ENCODE results near the gene TPGS1. TPM values are rescaled to one million over a fixed set of nuclear protein-coding genes. Genes with fewer than 3 reads are reported as not detected.

Gene TPGS1
- total and polyA plus RNA-seq, 2 of the 8 experiments (the other 6 are each of a cell fraction or from before 2014, with no cell fraction given) = 9.1 to 10.6 TPM

GRCh38 chr19:519449-519865 is 12.2 kb downstream of the TPGS1 start:
- H3K4me1 ChIP-seq (replicated peaks in 1 of 4; ENCODE audit: control insufficient read depth in 3 of 4, insufficient read depth in 4 of 4, low read length in 3 of 4) = no peaks in the 10 kb centered on the region
- no peak overlapping the region for H2BK20ac ChIP-seq (ENCODE audit: low read length)
- H4K5ac ChIP-seq (ENCODE audit: insufficient read length, low read depth, low read length) = no peak overlapping the region
- no peak overlapping the region for H3K14ac ChIP-seq (ENCODE audit: insufficient read length)
- no peak overlapping the region for H2BK12ac ChIP-seq (ENCODE audit: low read depth, low read length)
- DNase-seq (ENCODE audit: low read depth in 1 of 2, low spot score in 2 of 2) (no peak), FAIRE-seq (no peak)
- H3K9me3 ChIP-seq (ENCODE audit: insufficient read depth in 2 of 2, low read depth in 1 of 2, low read length in 1 of 2) = peaks cover 10 to 21% of the 10 kb centered on the region in 2 experiments; a peak in 2 of 4 replicates
- 0 out of 4 replicates have a peak overlapping the region, but pooled peaks of 1 of the 2 experiments have one; percentile 28 for H3K4me2 ChIP-seq (ENCODE audit: insufficient read depth in 1 of 2, low read depth in 2 of 2, low read length in 2 of 2)
- H2BK15ac ChIP-seq (ENCODE audit: low read length) = no peak overlapping the region
- peaks cover 0 to 7% (median 0%) of the 10 kb centered on the region in 4 experiments; a peak in 1 of 8 replicates for H3K36me3 ChIP-seq (ENCODE audit: control insufficient read depth in 2 of 4, insufficient read depth in 4 of 4, low read length in 3 of 4)
- no peak overlapping the region for H3K23ac ChIP-seq (ENCODE audit: insufficient read length)
- H2BK5ac ChIP-seq (ENCODE audit: low read depth, low read length) = no peak overlapping the region
- no peak overlapping the region for H2AK5ac ChIP-seq (ENCODE audit: low read depth, low read length)
- no peak overlapping the region for H4K91ac ChIP-seq (replicated peaks; ENCODE audit: insufficient read length, low read length)
- H2BK120ac ChIP-seq (replicated peaks; ENCODE audit: low read depth, low read length) = no peak overlapping the region
- H3K27ac ChIP-seq (ENCODE audit: low read depth, low read length) = no peak overlapping the region
- H2AFZ ChIP-seq (ENCODE audit: low read length) = no peak overlapping the region
- no peak overlapping the region for H3K9ac ChIP-seq (replicated peaks in 1 of 4; ENCODE audit: extremely low read depth in 1 of 4, low read depth in 3 of 4, low read length in 3 of 4)
- POLR2A ChIA-PET (ENCODE audit: partially characterized antibody) = interaction anchor here (0.8 to 5.7 kb wide), 3 partner anchors 8 to 39 kb away, joined by 3 to 36 read pairs (median 7); partner anchors contain the start of gene CDC34
- no peaks in the 10 kb centered on the region for H3K79me1 ChIP-seq (ENCODE audit: low read depth, low read length)
- H3K56ac ChIP-seq (replicated peaks; ENCODE audit: insufficient read length, low read depth, low read length) = no peak overlapping the region
- 98% methylated on average over 17 of the region's 45 CpGs; no CpG with 5 or more reads in 1 of the 2 experiments for WGBS, 2 experiments (ENCODE audit: extremely low coverage in 1 of 2, insufficient coverage in 1 of 2, insufficient read length in 1 of 2, insufficient replicate concordance in 2 of 2, low coverage in 1 of 2, low lambda C conversion rate in 2 of 2, missing lambda C conversion rate in 1 of 2)
- H4K8ac ChIP-seq (ENCODE audit: extremely low read depth, insufficient read depth, low read length) = no peak overlapping the region
- H4K20me1 ChIP-seq (replicated peaks in 1 of 2; ENCODE audit: control insufficient read depth in 1 of 2, insufficient read depth in 2 of 2, low read length in 2 of 2) = no peaks in the 10 kb centered on the region
- H3K4me3 ChIP-seq (ENCODE audit: extremely low read depth in 1 of 4, insufficient read depth in 2 of 4, low read depth in 3 of 4, low read length in 4 of 4) = no peak overlapping the region
- H3K4ac ChIP-seq (replicated peaks; ENCODE audit: insufficient read length, low read depth, low read length) = no peak overlapping the region
- 0 out of 7 replicates have a peak, but pooled peaks cover 0 to 5% (median 0%) of the 10 kb centered on the region in 4 experiments for H3K27me3 ChIP-seq (replicated peaks in 1 of 4; ENCODE audit: control insufficient read depth in 3 of 4, extremely low read depth in 1 of 4, insufficient read depth in 3 of 4, low read length in 3 of 4)
- H3K79me2 ChIP-seq (ENCODE audit: control insufficient read depth in 1 of 2, insufficient read depth in 2 of 2, low read length in 2 of 2) = no peaks in the 10 kb centered on the region
- no peak overlapping the region for H3K18ac ChIP-seq (ENCODE audit: extremely low read depth, low read length)
- CTCF ChIA-PET (ENCODE audit: partially characterized antibody) = interaction anchor here (0.9 to 1.6 kb wide), 5 partner anchors 9 to 56 kb away, joined by 3 to 8 read pairs (median 3); partner anchors contain the start of gene CDC34
- no peaks in the 10 kb centered on the region for H3K23me2 ChIP-seq (ENCODE audit: low read depth, low read length)
- TF ChIP-seq RBBP5 (IDR thresholded peaks at IDR 0.05; ENCODE audit: borderline replicate concordance, low read depth, low read length) = no peak
- TF ChIP-seq TBP (IDR thresholded peaks at IDR 0.05; ENCODE audit: low read depth, low read length) = no peak
- no peak for TF ChIP-seq CREB1 (IDR thresholded peaks at IDR 0.05)
